ENCODE data around the gene DHRS3. TPM values are rescaled to one million over a fixed set of nuclear protein-coding genes. Genes with fewer than 3 reads are reported as not detected.

The DHRS3 gene
- total and polyA plus RNA-seq, 2 donors (not counting 3 experiments of a cell fraction or from before 2014, with no cell fraction given): 54.3 to 75.2 TPM

DNA sequence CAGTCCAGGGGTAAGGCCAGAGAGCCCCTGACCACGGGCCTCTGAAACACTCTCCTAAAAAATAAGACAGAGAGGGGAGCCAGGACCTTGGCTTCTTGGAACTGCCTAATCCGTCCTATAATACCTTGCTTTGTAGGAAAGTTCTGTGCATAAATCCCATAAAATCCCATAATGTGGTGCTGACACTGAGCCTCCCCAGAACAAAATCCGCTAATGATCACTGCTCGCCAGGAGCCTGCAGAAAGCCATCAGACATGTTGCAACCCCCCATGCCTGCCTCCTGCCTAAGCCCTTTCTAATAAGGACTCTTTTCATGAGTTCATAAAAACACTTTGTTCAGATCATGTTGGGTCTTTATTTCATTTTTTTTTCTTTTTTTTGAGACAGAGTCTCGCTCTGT, 9.3 kb upstream of the DHRS3 start:
- CTCF ChIA-PET: interaction anchor here (1.0 to 1.1 kb wide), 2 partner anchors 32 to 313 kb away, joined by 3 to 5 read pairs; no protein-coding TSS in a partner anchor
- no peak overlapping the region for H3K27ac ChIP-seq (ENCODE audit: insufficient read depth, low read depth, low read length)

More for the DNA sequence above, 9.3 kb upstream of the DHRS3 start:
- Histone ChIP-seq H3K9ac (replicated peaks; ENCODE audit: extremely low read depth, insufficient read depth, low read length) (no peak overlapping the region), H3K4me2 (ENCODE audit: insufficient read depth, low read length) (no peak overlapping the region), H3K4me1 (ENCODE audit: control insufficient read depth, extremely low read depth, insufficient read depth, low read length) (no peaks in the 10 kb centered on the region), H2AFZ (ENCODE audit: low read depth, low read length) (no peak overlapping the region), H3K9me3 (replicated peaks; ENCODE audit: control insufficient read depth, insufficient read depth, low read length) (no peaks in the 10 kb centered on the region), H3K4me3 (replicated peaks in 1 of 3; ENCODE audit: insufficient read depth in 1 of 3, low read depth in 1 of 3, low read length in 3 of 3) (no peak overlapping the region), H4K20me1 (replicated peaks; ENCODE audit: control insufficient read depth, extremely low read depth, insufficient read depth, low read length) (no peaks in the 10 kb centered on the region), H3K79me2 (ENCODE audit: control insufficient read depth, insufficient read depth, low read length) (no peaks in the 10 kb centered on the region), H3K9me1 (replicated peaks; ENCODE audit: control insufficient read depth, extremely low read depth, insufficient read depth, low read length) (no peaks in the 10 kb centered on the region), H3K36me3 (ENCODE audit: control insufficient read depth in 2 of 2, extremely low read depth in 1 of 2, insufficient read depth in 2 of 2, low read length in 2 of 2) (no peaks in the 10 kb centered on the region), H3K27me3 (ENCODE audit: control insufficient read depth in 2 of 2, insufficient read depth in 2 of 2, low read length in 2 of 2) (peaks cover 0 to 2% of the 10 kb centered on the region in 2 experiments)
- POLR2A ChIA-PET: no interaction called here
- no peak for FAIRE-seq
- DNase-seq (ENCODE audit: low read depth, low spot score): no peak
- dilution Hi-C loops (cut with MboI; ENCODE audit: extremely low pct_ligation_motif_present, low sequenced_read_pairs): no loop called here
- TF ChIP-seq POLR2A (IDR thresholded peaks at IDR 0.05; ENCODE audit: low read depth, low read length) (no peak), EZH2 (IDR thresholded peaks at IDR 0.05; ENCODE audit: borderline replicate concordance, low read depth, low read length, severe bottlenecking) (no peak), MYC (IDR thresholded peaks at IDR 0.05; ENCODE audit: low read depth, low read length) (no peak), JUN (IDR thresholded peaks at IDR 0.05; ENCODE audit: borderline replicate concordance, insufficient read depth, insufficient read length, low read depth) (no peak), FOS (IDR thresholded peaks at IDR 0.05; ENCODE audit: borderline replicate concordance, insufficient read depth, low read length) (no peak), GATA2 (IDR thresholded peaks at IDR 0.05; ENCODE audit: insufficient read depth, insufficient read length, low read depth, low read length) (no peak), POLR2AphosphoS5 (IDR thresholded peaks at IDR 0.05; ENCODE audit: insufficient read depth, low read depth, low read length) (no peak)
- TF ChIP-seq, protein P1, sequence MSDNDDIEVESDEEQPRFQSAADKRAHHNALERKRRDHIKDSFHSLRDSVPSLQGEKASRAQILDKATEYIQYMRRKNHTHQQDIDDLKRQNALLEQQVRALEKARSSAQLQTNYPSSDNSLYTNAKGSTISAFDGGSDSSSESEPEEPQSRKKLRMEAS (IDR thresholded peaks at IDR 0.05; ENCODE audit: insufficient read depth, insufficient read length): no peak
- TF ChIP-seq, protein P2, sequence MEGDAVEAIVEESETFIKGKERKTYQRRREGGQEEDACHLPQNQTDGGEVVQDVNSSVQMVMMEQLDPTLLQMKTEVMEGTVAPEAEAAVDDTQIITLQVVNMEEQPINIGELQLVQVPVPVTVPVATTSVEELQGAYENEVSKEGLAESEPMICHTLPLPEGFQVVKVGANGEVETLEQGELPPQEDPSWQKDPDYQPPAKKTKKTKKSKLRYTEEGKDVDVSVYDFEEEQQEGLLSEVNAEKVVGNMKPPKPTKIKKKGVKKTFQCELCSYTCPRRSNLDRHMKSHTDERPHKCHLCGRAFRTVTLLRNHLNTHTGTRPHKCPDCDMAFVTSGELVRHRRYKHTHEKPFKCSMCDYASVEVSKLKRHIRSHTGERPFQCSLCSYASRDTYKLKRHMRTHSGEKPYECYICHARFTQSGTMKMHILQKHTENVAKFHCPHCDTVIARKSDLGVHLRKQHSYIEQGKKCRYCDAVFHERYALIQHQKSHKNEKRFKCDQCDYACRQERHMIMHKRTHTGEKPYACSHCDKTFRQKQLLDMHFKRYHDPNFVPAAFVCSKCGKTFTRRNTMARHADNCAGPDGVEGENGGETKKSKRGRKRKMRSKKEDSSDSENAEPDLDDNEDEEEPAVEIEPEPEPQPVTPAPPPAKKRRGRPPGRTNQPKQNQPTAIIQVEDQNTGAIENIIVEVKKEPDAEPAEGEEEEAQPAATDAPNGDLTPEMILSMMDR (IDR thresholded peaks at IDR 0.05; ENCODE audit: extremely low read depth in 1 of 2, insufficient read depth in 1 of 2, low read depth in 1 of 2, low read length in 2 of 2): no peak
- intact Hi-C loops (cut with micrococcal nuclease): no loop called here
- BruUV-seq (replicated peaks): no TSS peak
